Small intestine (tissue), 7 donors: ENCODE results near the gene MYEOV. TPM values are rescaled to one million over a fixed set of nuclear protein-coding genes. Genes with fewer than 3 reads are reported as not detected.

Experiments
- DNase-seq, 2 donors: peaks; one replicate each; pipeline versions ENCODE4 v3.0.0 to v3.0.0-alpha.2; 2013
- FAIRE-seq: peaks from 2 replicates; lab custom pipeline; 2012; peaks lifted over from hg19 to GRCh38; lab: Jason Lieb, UNC
- H3K27ac ChIP-seq, 3 donors: one replicate each; pipeline ENCODE4 v1.5.1; 2013; ENCODE audit warnings: low read length in 2 of 3, mild to moderate bottlenecking in 2 of 3, control low read depth in 1 of 3, inconsistent platforms in 1 of 3, low read depth in 1 of 3, moderate library complexity in 1 of 3
- H3K27me3 ChIP-seq, 3 donors: one replicate each; pipeline ENCODE4 v1.6.1; 2013; ENCODE audit warnings: low read length in 3 of 3, inconsistent platforms in 1 of 3; ENCODE audit not compliant: control insufficient read depth in 3 of 3, insufficient read depth in 3 of 3
- H3K36me3 ChIP-seq, 3 donors: one replicate each; pipeline ENCODE4 v1.6.1; 2013; ENCODE audit warnings: low read length in 3 of 3, inconsistent platforms in 1 of 3, low read depth in 1 of 3, mild to moderate bottlenecking in 1 of 3, moderate library complexity in 1 of 3; ENCODE audit not compliant: control insufficient read depth in 3 of 3, insufficient read depth in 2 of 3
- H3K4me1 ChIP-seq, 3 donors: one replicate each; pipeline ENCODE4 v1.6.1; 2013; ENCODE audit warnings: low read length in 2 of 3, inconsistent platforms in 1 of 3, low read depth in 1 of 3, mild to moderate bottlenecking in 1 of 3, moderate library complexity in 1 of 3; ENCODE audit not compliant: control insufficient read depth in 3 of 3, insufficient read depth in 2 of 3
- H3K4me3 ChIP-seq, 3 donors: one replicate each; pipeline ENCODE4 v1.5.1; 2013; ENCODE audit warnings: low read length in 3 of 3, control low read depth in 1 of 3, inconsistent platforms in 1 of 3, low read depth in 1 of 3, mild to moderate bottlenecking in 1 of 3, moderate library complexity in 1 of 3
- H3K9me3 ChIP-seq, 2 donors: one replicate each; pipeline ENCODE4 v1.6.1; 2013; ENCODE audit warnings: low read depth in 1 of 2, low read length in 1 of 2; ENCODE audit not compliant: control insufficient read depth in 2 of 2, insufficient read depth in 1 of 2
- WGBS, 3 donors: extraction: QIAGEN DNeasy Blood & Tissue Kit; methylation state at CpG; one replicate each; pipeline ENCODE4 v1.1.7; 2013; 5-methylcytosine and 5-hydroxymethylcytosine counted together
- polyA plus RNA-seq, 4 donors: library from polyadenylated mRNA; stranded (reverse) in 3 of 4; unstranded in 1 of 4; fragments of 200-250 nt in 3 of 4; fragments of 120-200 nt in 1 of 4; gene quantifications; one replicate each; pipeline versions ENCODE4 v1.2.1 to v1.2.3, GENCODE V29; 2013
- donor health status: healthy with polysubstance abuse.
- donor health status: control.
- donor health status: control.
- donor health status: Bipolar disorder and iron deficiency.
- donor health status: healthy.

Gene MYEOV
- polyA plus RNA-seq, 4 donors, result 0.12 to 3.6 (median 1.6) TPM

DNA sequence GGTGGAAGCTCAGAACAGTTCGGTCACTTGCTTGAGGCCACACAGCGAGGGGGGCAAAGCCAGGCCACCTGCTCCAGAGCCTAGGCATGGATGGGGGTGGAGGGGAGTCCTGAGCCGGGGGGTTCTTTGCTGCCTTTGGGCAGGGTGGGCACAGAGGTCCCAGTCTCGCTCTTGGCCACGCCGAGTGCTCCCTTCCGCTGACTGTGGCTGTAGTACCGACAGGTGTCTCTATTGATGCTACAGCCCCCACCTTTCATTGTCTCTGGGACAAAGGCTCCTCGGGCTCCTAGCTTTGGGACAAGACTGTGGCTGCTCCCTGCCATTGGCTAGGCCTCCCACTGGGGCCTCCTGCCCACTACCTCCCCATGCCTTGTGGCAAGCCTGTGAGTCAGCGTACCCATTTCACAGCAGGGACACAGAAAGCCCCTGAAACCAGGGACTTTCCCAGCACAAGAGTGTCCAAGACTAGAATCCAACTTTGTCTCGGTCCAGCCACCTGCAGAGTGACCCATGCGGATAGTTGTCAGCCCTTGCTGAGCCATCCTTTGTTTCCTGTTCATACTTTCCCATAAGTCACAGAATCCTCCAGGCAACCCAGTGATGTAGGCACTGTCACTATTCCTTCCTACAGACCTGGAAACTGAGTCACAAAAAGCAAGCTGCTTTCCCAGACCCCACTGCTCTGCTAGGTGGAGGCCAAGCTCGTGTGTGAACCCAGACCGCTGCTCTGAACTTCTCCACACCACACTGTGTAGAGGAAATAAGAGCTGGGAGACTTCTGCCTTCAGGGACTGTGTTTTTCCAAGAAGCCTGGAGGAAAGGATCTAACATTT is 17.2 kb downstream of the MYEOV start:
- DNase-seq (no peak), FAIRE-seq (no peak)
- 79 to 90% (median 81%) methylated on average over 10 to 14 of the region's 14 CpGs for WGBS, 3 donors
- peaks cover 0 to 6% (median 0%) of the 10 kb centered on the region in 3 donors for H3K4me1 ChIP-seq
- H3K36me3 ChIP-seq, result no peaks in the 10 kb centered on the region
- H3K4me3 ChIP-seq, result no peak overlapping the region
- H3K27me3 ChIP-seq, result peaks cover 0 to 3% (median 0%) of the 10 kb centered on the region in 3 donors
- H3K9me3 ChIP-seq, result no peaks in the 10 kb centered on the region
- H3K27ac ChIP-seq, result peak overlapping the region in 1 of 3 donors; percentile 60

DNA sequence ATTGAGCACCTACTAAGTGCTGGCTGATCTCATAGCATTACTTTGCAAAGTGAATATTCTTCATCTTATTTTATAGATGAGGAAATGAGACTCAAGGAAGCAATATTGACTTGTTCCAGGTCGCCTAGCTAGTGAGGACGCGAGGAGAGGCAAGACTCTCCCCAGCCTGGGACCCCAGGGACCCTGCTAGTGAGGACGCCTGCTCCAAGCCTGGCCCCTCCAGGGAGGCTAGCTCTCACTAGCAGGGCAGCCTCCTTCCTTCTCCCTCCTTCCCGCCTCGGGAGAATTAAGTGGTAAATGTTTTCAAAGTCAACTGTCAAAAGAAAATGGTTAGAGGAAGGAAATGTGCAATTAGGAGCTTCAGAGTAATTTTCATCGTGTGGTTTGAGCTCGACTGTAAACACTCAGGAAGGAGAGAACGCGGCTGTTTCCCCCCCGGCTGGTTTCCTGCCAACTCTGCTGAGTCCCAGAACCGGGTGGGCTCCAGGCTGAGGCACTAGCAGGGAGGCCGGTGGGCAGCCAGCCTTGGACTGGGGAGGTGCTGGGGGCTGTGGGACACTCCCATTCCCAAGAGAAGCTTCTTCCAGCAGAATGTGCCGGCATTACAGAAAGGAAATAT is 17.9 kb downstream of the MYEOV start:
- Histone ChIP-seq H3K27ac (peak overlapping the region; percentile 38 to 70 (median 60)), H3K36me3 (no peaks in the 10 kb centered on the region), H3K4me1 (peaks cover 0 to 6% (median 0%) of the 10 kb centered on the region in 3 donors), H3K9me3 (peaks cover 0 to 1% of the 10 kb centered on the region in 2 donors), H3K27me3 (peaks cover 0 to 3% (median 0%) of the 10 kb centered on the region in 3 donors), H3K4me3 (no peak overlapping the region)
- WGBS, 3 donors, result 39 to 63% (median 54%) methylated on average over 13 to 14 of the region's 14 CpGs
- DNase-seq, result peak; percentile 30 to 33
- no peak for FAIRE-seq

DNA sequence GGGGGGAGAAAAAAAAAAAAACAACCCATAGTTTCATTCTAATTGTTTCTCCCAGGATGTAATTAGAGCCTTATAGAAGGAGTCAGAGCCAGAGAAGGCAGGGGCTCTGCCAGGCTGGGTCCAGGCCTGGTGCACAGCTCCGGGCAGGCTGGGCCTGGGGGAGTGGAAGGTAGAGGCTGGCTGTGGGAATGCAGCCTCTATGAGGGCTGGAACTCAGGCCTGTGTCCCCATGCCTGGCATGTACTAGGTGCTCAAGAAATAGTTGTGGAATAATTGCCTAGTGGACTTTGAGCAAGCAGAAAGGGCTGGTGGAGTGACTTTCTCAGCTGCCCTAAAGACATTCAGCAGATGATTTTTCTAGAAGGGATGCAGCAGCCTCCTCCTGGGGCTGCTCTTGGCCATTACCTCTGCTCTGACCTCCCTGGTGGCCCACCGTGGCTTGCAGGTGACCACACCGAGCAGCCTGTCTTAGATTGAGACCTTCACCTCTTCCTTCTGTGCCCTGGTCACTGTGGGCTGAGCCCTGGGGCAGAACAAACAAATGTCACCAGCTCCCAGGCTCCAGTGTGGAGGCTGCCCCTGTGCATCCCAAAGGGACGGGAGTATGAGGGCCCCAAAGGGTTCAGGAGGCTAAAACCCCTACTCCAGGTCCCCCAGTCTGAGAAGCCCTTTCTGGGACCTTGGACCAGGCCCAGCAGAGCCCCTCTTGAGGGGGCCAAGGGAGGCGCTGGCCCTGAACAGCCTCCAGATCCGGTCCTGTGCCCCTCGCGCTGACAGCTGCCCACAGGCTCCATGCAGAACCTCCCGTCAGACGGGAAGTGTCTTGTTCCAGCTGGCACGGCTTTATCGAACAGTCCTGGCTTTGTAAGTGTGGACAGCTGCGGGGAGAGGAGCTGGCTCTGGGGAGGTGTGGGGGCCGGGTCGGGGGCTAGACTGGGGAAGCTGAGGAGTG is 18.8 kb downstream of the MYEOV start:
- no peak for FAIRE-seq
- no peak for DNase-seq
- 56 to 85% (median 71%) methylated on average over 15 of the region's 15 CpGs for WGBS, 3 donors
- Histone ChIP-seq H3K27me3 (peaks cover 0 to 3% (median 0%) of the 10 kb centered on the region in 3 donors), H3K4me3 (no peak overlapping the region), H3K9me3 (peaks cover 0 to 6% of the 10 kb centered on the region in 2 donors), H3K36me3 (no peaks in the 10 kb centered on the region), H3K4me1 (peaks cover 0 to 6% (median 0%) of the 10 kb centered on the region in 3 donors), H3K27ac (no peak overlapping the region)

DNA sequence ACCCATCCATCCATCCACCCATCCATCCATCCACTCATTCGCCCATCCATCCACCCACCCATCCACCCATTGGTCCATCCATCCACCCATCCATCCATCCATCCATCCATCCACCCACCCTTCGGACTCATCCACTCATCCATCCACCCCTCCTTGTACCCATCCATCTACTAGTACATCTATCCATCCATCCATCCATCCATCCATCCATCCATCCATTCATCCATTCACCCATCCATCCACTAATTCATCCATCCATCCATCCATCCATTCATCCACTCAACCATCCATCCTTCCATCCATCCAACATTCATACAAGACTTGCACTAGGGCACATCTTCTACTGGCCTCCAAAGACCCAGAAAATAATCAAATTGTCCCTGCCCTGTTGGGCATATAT is 20.0 kb downstream of the MYEOV start:
- no peak for FAIRE-seq
- peaks cover 0 to 6% (median 0%) of the 10 kb centered on the region in 3 donors for H3K4me1 ChIP-seq
- 85 to 100% (median 95%) methylated on average over 1 of the region's 2 CpGs for WGBS, 3 donors

DNA sequence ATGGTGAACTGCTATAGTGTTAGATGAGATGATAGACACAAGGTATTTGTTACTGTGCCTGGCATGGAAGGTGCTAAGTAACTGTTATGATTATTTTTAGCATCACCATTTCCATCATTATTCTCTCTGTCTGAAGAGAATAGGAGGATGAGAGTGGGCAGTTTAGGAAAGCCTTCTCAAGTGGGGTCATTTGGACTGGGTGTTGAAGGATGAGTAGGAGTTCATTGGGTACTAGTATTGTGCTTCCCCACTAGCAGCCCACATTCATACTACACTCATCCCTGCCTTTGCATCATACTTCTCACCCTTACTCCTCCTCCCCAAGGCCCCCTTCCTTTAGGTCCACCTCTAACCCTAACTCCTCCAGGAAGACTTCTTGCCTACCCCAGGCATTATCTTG is 20.6 kb downstream of the MYEOV start:
- no peak for FAIRE-seq
- H3K27me3 ChIP-seq, result peaks cover 0 to 3% (median 0%) of the 10 kb centered on the region in 3 donors

More for the DNA sequence above, 20.0 kb downstream of the MYEOV start:
- Histone ChIP-seq H3K36me3 (no peaks in the 10 kb centered on the region), H3K27ac (no peak overlapping the region), H3K4me3 (no peak overlapping the region), H3K9me3 (peaks cover 0 to 10% of the 10 kb centered on the region in 2 donors), H3K27me3 (peaks cover 0 to 3% (median 0%) of the 10 kb centered on the region in 3 donors)
- DNase-seq, result no peak

DNA sequence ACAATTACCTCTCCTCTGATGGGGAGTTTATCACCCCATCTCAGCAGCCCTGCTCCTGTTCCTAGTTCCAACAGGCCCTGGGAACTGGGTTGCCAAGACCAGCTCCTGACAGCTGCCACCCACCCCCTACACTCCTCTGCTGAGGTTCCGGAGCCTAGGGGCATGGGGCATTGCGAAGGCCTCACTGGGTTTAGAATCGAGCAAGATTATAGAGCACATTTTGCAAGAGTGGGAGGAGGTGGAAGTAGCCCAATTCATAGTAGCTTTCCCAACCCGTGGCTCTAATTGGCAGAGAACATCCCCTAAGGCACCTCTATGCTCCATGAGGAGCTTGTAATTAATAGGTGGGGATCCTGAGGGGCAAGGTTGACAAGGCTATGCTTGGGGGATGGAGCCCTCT is 23.0 kb downstream of the MYEOV start:
- Histone ChIP-seq H3K27ac (no peak overlapping the region), H3K36me3 (no peaks in the 10 kb centered on the region), H3K4me1 (no peaks in the 10 kb centered on the region), H3K4me3 (no peak overlapping the region), H3K27me3 (peaks cover 0 to 3% (median 0%) of the 10 kb centered on the region in 3 donors), H3K9me3 (peaks cover 0 to 10% of the 10 kb centered on the region in 2 donors)
- DNase-seq, result no peak
- FAIRE-seq, result no peak
- 77 to 88% (median 86%) methylated on average over 4 of the region's 4 CpGs for WGBS, 3 donors

More for the DNA sequence above, 20.6 kb downstream of the MYEOV start:
- Histone ChIP-seq H3K4me1 (peaks cover 0 to 6% (median 0%) of the 10 kb centered on the region in 3 donors), H3K36me3 (no peaks in the 10 kb centered on the region), H3K27ac (no peak overlapping the region), H3K4me3 (no peak overlapping the region), H3K9me3 (peaks cover 0 to 10% of the 10 kb centered on the region in 2 donors)
- DNase-seq, result no peak

DNA sequence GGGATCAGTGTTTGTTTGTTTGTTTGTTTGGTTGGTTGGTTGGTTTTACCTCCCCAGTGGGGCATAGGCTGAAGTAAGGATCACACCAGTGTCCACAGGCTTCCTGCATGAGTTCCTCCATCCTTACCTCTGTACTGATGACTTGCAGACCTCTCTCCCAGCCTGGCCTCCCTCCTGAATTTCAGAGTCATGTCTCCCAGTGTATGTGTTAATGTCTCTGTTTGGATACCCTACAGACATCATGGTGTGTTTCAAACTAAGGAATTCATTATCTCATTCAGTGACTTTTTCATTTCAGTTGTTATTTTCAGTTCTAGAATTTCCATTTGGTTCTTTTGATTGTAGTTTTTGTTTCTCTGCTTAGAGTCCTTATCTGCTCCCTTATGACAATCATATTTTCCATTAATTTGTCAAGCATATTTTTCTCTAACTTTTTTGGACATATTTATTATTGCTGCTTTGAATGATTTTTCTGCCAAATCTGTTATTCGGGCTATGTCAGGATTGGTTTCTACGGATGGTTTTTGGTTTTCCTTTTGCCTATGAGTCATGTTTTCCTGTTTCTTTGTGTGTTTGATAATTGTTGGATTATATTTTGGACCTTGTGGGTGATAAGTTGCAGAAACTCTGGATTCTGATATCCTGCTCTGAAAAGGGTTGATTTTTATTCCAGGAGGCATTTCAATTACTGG is 23.6 kb downstream of the MYEOV start:
- Histone ChIP-seq H3K4me1 (no peaks in the 10 kb centered on the region), H3K9me3 (peaks cover 0 to 10% of the 10 kb centered on the region in 2 donors), H3K36me3 (no peaks in the 10 kb centered on the region), H3K27me3 (peaks cover 0 to 3% (median 0%) of the 10 kb centered on the region in 3 donors), H3K27ac (no peak overlapping the region), H3K4me3 (no peak overlapping the region)
- FAIRE-seq, result no peak
- DNase-seq, result no peak
- WGBS, 3 donors, result 59 to 78% (median 65%) methylated on average over 2 of the region's 2 CpGs
